ENCODE data around the gene HGF. TPM values are rescaled to one million over a fixed set of nuclear protein-coding genes. Genes with fewer than 3 reads are reported as not detected.

Gene HGF
- total RNA-seq, 1 donor from 2014 or later = 0.22 TPM

DNA sequence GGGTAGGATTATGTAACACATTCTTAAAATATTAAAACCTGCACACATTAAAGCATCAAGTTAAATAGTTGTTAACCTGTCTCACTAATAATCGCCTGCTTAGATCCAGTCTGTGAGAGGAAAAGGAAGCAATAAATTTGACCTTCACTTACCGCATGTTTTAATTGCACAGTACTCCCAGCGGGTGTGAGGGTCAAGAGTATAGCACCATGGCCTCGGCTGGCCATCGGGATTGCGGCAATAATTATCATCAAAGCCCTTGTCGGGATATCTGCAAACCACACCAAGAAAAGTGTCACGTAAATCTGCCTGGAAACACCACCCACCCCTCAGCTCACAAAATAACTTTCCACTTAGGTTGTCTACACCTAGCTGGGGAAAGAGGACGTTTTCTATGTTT is 26.6 kb downstream of the HGF start:
- TF ChIP-seq EZH2 (IDR thresholded peaks at IDR 0.05) = no peak
- TF ChIP-seq, protein P1, sequence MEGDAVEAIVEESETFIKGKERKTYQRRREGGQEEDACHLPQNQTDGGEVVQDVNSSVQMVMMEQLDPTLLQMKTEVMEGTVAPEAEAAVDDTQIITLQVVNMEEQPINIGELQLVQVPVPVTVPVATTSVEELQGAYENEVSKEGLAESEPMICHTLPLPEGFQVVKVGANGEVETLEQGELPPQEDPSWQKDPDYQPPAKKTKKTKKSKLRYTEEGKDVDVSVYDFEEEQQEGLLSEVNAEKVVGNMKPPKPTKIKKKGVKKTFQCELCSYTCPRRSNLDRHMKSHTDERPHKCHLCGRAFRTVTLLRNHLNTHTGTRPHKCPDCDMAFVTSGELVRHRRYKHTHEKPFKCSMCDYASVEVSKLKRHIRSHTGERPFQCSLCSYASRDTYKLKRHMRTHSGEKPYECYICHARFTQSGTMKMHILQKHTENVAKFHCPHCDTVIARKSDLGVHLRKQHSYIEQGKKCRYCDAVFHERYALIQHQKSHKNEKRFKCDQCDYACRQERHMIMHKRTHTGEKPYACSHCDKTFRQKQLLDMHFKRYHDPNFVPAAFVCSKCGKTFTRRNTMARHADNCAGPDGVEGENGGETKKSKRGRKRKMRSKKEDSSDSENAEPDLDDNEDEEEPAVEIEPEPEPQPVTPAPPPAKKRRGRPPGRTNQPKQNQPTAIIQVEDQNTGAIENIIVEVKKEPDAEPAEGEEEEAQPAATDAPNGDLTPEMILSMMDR (IDR thresholded peaks at IDR 0.05) = no peak
- TF ChIP-seq EZH2phosphoT487 (IDR thresholded peaks at IDR 0.05) = no peak
- Histone ChIP-seq H3F3A (ENCODE audit: low read depth) (no peaks in the 10 kb centered on the region), H3K9ac (no peak overlapping the region), H3K9me3 (ENCODE audit: low read depth) (no peaks in the 10 kb centered on the region), H3K27me3 (no peaks in the 10 kb centered on the region), H3K27ac (no peak overlapping the region), H4K20me1 (ENCODE audit: low read depth) (no peaks in the 10 kb centered on the region), H2AFZ (replicated peaks) (no peak overlapping the region), H3K4me3 (no peak overlapping the region), H3K4me1 (peaks cover 6% of the 10 kb centered on the region), H3K36me3 (no peaks in the 10 kb centered on the region), H3K79me2 (ENCODE audit: low read depth) (no peaks in the 10 kb centered on the region), H3K4me2 (no peak overlapping the region)
- no peaks in the 10 kb centered on the region for H3K36me3 Mint-ChIP-seq
- H3K27ac Mint-ChIP-seq = no peak overlapping the region
- no peak for DNase-seq (ENCODE audit: low spot score)
- H3K4me3 Mint-ChIP-seq = no peak overlapping the region
- no peaks in the 10 kb centered on the region for H3K9me3 Mint-ChIP-seq
- H3K4me1 Mint-ChIP-seq = no peaks in the 10 kb centered on the region
- no peaks in the 10 kb centered on the region for H3K27me3 Mint-ChIP-seq (ENCODE audit: insufficient read depth, low read depth)

DNA sequence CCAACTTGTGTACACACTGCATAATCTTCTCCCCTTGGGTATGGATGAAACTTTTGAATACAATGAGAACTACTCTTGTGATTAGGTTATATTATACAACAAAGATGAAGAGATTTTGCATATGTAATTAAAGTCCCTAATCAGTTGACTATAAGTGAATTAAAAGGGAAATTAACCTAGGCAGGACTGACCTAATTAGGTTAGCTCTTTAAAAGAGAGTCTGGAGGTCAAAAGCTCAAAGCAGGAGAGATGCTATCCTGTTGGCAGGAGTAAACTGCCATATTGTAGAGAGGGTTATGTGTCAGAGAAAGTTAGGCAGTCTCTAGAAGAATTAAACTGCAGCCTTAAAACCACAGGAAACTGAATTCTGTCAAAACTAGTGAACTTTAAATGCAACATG is 29.4 kb downstream of the HGF start:
- H3K36me3 Mint-ChIP-seq = no peaks in the 10 kb centered on the region
- no peaks in the 10 kb centered on the region for H3K9me3 Mint-ChIP-seq
- DNase-seq (ENCODE audit: low spot score) = no peak
- Histone ChIP-seq H3K4me1 (peaks cover 6% of the 10 kb centered on the region), H3K79me2 (ENCODE audit: low read depth) (no peaks in the 10 kb centered on the region), H3K27ac (no peak overlapping the region), H3K9ac (no peak overlapping the region), H2AFZ (replicated peaks) (no peak overlapping the region), H3K9me3 (ENCODE audit: low read depth) (no peaks in the 10 kb centered on the region), H4K20me1 (ENCODE audit: low read depth) (no peaks in the 10 kb centered on the region), H3K27me3 (no peaks in the 10 kb centered on the region), H3F3A (ENCODE audit: low read depth) (no peaks in the 10 kb centered on the region), H3K4me3 (no peak overlapping the region), H3K36me3 (no peaks in the 10 kb centered on the region), H3K4me2 (no peak overlapping the region)
- no peak for TF ChIP-seq EZH2 (IDR thresholded peaks at IDR 0.05)
- no peak for TF ChIP-seq EZH2phosphoT487 (IDR thresholded peaks at IDR 0.05)
- TF ChIP-seq, protein P1 (IDR thresholded peaks at IDR 0.05) = no peak
- H3K4me3 Mint-ChIP-seq = no peak overlapping the region
- H3K27ac Mint-ChIP-seq = no peak overlapping the region
- no peaks in the 10 kb centered on the region for H3K4me1 Mint-ChIP-seq
- no peaks in the 10 kb centered on the region for H3K27me3 Mint-ChIP-seq (ENCODE audit: insufficient read depth, low read depth)

DNA sequence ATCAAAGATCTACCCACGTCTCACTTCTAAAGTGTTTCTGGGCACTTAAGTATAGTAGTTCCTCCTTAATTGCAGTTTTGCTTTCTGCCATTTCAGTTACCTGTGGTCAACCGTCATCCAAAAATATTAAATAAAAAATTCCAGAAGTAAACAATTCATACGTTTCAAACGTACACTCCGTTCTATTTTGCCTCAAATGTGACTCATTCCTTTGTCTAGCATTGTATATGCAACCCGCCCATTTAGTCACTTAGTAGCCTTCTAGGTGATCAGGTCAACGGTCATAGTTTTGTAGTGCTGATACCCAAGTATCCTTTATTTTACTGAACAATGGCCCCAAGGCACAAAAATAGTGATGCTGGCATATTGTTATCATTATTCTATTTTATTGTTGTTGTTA is 33.8 kb downstream of the HGF start:
- H3K36me3 Mint-ChIP-seq = no peaks in the 10 kb centered on the region
- no peak overlapping the region for H2AFZ ChIP-seq (replicated peaks)
- TF ChIP-seq EZH2 (IDR thresholded peaks at IDR 0.05) (no peak), EZH2phosphoT487 (IDR thresholded peaks at IDR 0.05) (no peak)
- TF ChIP-seq, protein P1 (IDR thresholded peaks at IDR 0.05) = no peak
- no peaks in the 10 kb centered on the region for H3F3A ChIP-seq (ENCODE audit: low read depth)
- no peak overlapping the region for H3K4me3 Mint-ChIP-seq
- H3K27ac ChIP-seq = no peak overlapping the region
- H4K20me1 ChIP-seq (ENCODE audit: low read depth) = no peaks in the 10 kb centered on the region
- H3K9me3 Mint-ChIP-seq = no peaks in the 10 kb centered on the region
- no peaks in the 10 kb centered on the region for H3K27me3 Mint-ChIP-seq (ENCODE audit: insufficient read depth, low read depth)
- no peak overlapping the region for H3K27ac Mint-ChIP-seq
- H3K4me1 ChIP-seq = no peaks in the 10 kb centered on the region
- H3K9me3 ChIP-seq (ENCODE audit: low read depth) = no peaks in the 10 kb centered on the region
- no peak for DNase-seq (ENCODE audit: low spot score)
- no peak overlapping the region for H3K4me2 ChIP-seq
- H3K79me2 ChIP-seq (ENCODE audit: low read depth) = no peaks in the 10 kb centered on the region
- no peak overlapping the region for H3K9ac ChIP-seq
- H3K27me3 ChIP-seq = no peaks in the 10 kb centered on the region
- H3K36me3 ChIP-seq = no peaks in the 10 kb centered on the region
- H3K4me1 Mint-ChIP-seq = no peaks in the 10 kb centered on the region
- no peak overlapping the region for H3K4me3 ChIP-seq

DNA sequence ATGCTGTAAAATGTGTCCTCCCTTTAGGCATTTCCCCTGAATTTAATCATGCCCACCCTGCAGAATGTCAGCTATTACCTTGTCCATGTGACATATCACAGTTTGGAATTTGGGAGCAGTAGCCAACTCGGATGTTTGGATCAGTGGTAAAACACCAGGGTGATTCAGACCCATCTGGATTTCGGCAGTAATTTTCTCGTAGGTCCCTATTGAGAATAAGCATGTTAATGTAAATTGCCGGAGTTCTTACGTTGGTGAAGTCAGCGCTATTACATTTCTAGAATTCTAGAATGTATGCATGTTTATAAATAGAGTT is 44.1 kb downstream of the HGF start:
- Histone ChIP-seq H3F3A (ENCODE audit: low read depth) (no peaks in the 10 kb centered on the region), H3K36me3 (no peaks in the 10 kb centered on the region), H3K79me2 (ENCODE audit: low read depth) (no peaks in the 10 kb centered on the region), H4K20me1 (ENCODE audit: low read depth) (no peaks in the 10 kb centered on the region), H3K9me3 (ENCODE audit: low read depth) (no peaks in the 10 kb centered on the region), H3K4me2 (no peak overlapping the region), H3K27ac (no peak overlapping the region), H3K27me3 (no peaks in the 10 kb centered on the region), H3K9ac (no peak overlapping the region), H3K4me1 (no peaks in the 10 kb centered on the region), H2AFZ (replicated peaks) (no peak overlapping the region), H3K4me3 (no peak overlapping the region)
- Mint-ChIP-seq H3K9me3 (no peaks in the 10 kb centered on the region), H3K36me3 (no peaks in the 10 kb centered on the region), H3K4me1 (no peaks in the 10 kb centered on the region), H3K27me3 (ENCODE audit: insufficient read depth, low read depth) (no peaks in the 10 kb centered on the region), H3K27ac (no peak overlapping the region), H3K4me3 (no peak overlapping the region)
- DNase-seq (ENCODE audit: low spot score) = no peak
- TF ChIP-seq EZH2phosphoT487 (IDR thresholded peaks at IDR 0.05) = no peak
- TF ChIP-seq EZH2 (IDR thresholded peaks at IDR 0.05) = no peak

All from neural progenitor cell (in vitro differentiated cells).